Panc1 (cell line): ENCODE data around the gene MAD1L1.

Experiments used
- CTCF ChIP-seq: fragments of 450-650 bp; IDR thresholded peaks from 2 replicates; pipeline ENCODE4 v1.5.1; 2017; ENCODE audit warnings: mild to moderate bottlenecking
- POLR2AphosphoS5 ChIP-seq: IDR thresholded peaks from 2 replicates; pipeline ENCODE4 v1.6.1; 2012; ENCODE audit warnings: mild to moderate bottlenecking, low read depth, low read length, moderate library complexity
- REST ChIP-seq, 2 experiments: IDR thresholded peaks; 2 replicates each; pipeline ENCODE4 v1.6.1; 2011 to 2012; ENCODE audit warnings: low read depth in 2 of 2, control low read depth in 1 of 2, low read length in 1 of 2, mild to moderate bottlenecking in 1 of 2, moderate library complexity in 1 of 2; ENCODE audit not compliant: insufficient read depth in 1 of 2
- SIN3A ChIP-seq: IDR thresholded peaks from 2 replicates; pipeline ENCODE4 v1.6.1; 2012; ENCODE audit warnings: low read depth, mild to moderate bottlenecking, low read length, moderate library complexity, borderline replicate concordance; ENCODE audit not compliant: insufficient read depth
- TCF7L2 ChIP-seq: IDR thresholded peaks from 2 replicates; pipeline ENCODE4 v1.6.1; 2011; ENCODE audit warnings: mild to moderate bottlenecking, low read depth, low read length, inconsistent platforms

- TF ChIP-seq CTCF (no peak), POLR2AphosphoS5 (no peak), SIN3A (no peak), TCF7L2 (no peak), REST (IDR thresholded peaks at IDR 0.05; ENCODE audit: insufficient read depth in 1 of 2, low read depth in 2 of 2, low read length in 1 of 2) (no peak)
Observed at GRCh38 chr7:2000746-2001321, 231.9 kb downstream of the MAD1L1 start.
